ENCODE measurements around the gene NREP.

DNA sequence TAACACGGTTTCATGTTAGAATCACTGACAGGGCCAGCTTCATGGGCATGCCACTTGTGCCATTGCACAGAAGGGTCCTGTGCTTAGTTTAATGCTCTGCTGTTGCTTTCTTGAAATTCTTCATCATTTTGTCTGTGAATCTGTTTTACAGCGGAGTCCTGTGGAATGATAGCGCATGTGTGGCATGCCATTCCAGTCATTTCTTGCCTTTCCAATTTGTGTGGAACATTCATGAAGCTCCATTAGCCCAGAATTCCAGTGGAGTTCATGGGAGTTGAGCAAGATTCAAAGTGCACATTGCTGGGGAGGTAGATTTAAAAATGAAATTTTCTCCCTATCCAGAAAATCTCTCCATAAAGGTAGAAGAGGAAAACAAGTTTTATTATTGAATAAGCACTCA, 43.4 kb upstream of the NREP start:
- TF ChIP-seq, protein P1, sequence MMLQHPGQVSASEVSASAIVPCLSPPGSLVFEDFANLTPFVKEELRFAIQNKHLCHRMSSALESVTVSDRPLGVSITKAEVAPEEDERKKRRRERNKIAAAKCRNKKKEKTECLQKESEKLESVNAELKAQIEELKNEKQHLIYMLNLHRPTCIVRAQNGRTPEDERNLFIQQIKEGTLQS (IDR thresholded peaks at IDR 0.05), result no peak
- TF ChIP-seq EZH2 (IDR thresholded peaks at IDR 0.05), result no peak
